Measurements from ENCODE around the gene GIMAP5.

GRCh38 chr7:150721970-150722373 is 15.2 kb upstream of the GIMAP5 start:
- TF ChIP-seq, protein P1, sequence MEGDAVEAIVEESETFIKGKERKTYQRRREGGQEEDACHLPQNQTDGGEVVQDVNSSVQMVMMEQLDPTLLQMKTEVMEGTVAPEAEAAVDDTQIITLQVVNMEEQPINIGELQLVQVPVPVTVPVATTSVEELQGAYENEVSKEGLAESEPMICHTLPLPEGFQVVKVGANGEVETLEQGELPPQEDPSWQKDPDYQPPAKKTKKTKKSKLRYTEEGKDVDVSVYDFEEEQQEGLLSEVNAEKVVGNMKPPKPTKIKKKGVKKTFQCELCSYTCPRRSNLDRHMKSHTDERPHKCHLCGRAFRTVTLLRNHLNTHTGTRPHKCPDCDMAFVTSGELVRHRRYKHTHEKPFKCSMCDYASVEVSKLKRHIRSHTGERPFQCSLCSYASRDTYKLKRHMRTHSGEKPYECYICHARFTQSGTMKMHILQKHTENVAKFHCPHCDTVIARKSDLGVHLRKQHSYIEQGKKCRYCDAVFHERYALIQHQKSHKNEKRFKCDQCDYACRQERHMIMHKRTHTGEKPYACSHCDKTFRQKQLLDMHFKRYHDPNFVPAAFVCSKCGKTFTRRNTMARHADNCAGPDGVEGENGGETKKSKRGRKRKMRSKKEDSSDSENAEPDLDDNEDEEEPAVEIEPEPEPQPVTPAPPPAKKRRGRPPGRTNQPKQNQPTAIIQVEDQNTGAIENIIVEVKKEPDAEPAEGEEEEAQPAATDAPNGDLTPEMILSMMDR (IDR thresholded peaks at IDR 0.05), result no peak
- TF ChIP-seq POLR2A (IDR thresholded peaks at IDR 0.05), result no peak
